Fibroblast of the aortic adventitia (primary cell): ENCODE data around the gene NHSL2. TPM values are rescaled to one million over a fixed set of nuclear protein-coding genes. Genes with fewer than 3 reads are reported as not detected.

Experiments
- DNase-seq: peaks from one replicate; pipeline ENCODE4 v3.0.0-alpha.2; 2010; ENCODE audit warnings: low read depth
- H3K4me3 ChIP-seq: 2 replicates; pipeline ENCODE4 v1.5.1; 2011; ENCODE audit warnings: low read depth, mild to moderate bottlenecking, control low read depth, low read length, moderate library complexity
- small RNA-seq: library from RNA; depleted of rRNA; stranded (forward); fragments of <200 nt; gene quantifications from one replicate; pipeline ENCODE3, GENCODE V24; 2012
- total RNA-seq: library from RNA; depleted of rRNA; stranded (reverse); fragments of >200 nt; gene quantifications from 2 replicates; pipeline ENCODE4 v1.2.3, GENCODE V29; 2012; ENCODE audit warnings: low replicate concordance
- TF ChIP-seq, protein P1 (sequence below): IDR thresholded peaks from 2 replicates; pipeline ENCODE4 v1.5.1; 2011; ENCODE audit warnings: mild to moderate bottlenecking, low read length, control low read depth, inconsistent platforms; ENCODE audit not compliant: insufficient read depth

NHSL2 gene
- total RNA-seq, 1 donor, result 6.8 TPM

DNA sequence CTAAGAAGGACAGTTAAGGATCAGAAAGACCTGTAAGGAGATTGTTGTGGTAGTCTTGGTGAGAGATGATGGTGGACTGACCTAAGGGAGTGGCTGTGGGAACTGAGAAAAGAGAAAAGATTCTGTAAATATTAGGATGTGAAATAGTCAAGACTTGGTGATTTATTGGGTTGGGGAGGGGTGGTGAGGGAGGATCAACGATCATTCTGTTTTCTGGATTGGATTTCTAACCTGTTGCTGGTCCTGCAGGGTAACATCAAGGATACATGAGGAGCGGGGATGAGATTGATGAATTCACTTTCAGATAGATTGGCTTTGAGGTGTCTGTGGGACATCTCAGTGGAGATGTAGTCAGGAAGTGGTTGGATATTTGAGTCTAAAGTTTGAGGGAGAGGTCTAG lies 272.3 kb downstream of the NHSL2 start:
- TF ChIP-seq, protein P1, sequence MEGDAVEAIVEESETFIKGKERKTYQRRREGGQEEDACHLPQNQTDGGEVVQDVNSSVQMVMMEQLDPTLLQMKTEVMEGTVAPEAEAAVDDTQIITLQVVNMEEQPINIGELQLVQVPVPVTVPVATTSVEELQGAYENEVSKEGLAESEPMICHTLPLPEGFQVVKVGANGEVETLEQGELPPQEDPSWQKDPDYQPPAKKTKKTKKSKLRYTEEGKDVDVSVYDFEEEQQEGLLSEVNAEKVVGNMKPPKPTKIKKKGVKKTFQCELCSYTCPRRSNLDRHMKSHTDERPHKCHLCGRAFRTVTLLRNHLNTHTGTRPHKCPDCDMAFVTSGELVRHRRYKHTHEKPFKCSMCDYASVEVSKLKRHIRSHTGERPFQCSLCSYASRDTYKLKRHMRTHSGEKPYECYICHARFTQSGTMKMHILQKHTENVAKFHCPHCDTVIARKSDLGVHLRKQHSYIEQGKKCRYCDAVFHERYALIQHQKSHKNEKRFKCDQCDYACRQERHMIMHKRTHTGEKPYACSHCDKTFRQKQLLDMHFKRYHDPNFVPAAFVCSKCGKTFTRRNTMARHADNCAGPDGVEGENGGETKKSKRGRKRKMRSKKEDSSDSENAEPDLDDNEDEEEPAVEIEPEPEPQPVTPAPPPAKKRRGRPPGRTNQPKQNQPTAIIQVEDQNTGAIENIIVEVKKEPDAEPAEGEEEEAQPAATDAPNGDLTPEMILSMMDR, result no peak
- no peak for DNase-seq
- H3K4me3 ChIP-seq, result peak overlapping the region; percentile 90

GRCh38 chrX:72201836-72202536 lies 291.3 kb downstream of the NHSL2 start:
- TF ChIP-seq, protein P1, result no peak
- DNase-seq, result peak; percentile 78
- no peak overlapping the region for H3K4me3 ChIP-seq

Small RNAs within 50 kb of the gene (small RNA-seq; reads per million reads assigned to genes)
- not detected for gene RNU6-1078P

Other genes starting within 250 kb of the NHSL2 start
- not detected in 2 replicates for gene CXorf49, start 192.6 kb upstream of the NHSL2 start, total RNA-seq
- gene CXorf49B, start 147.5 kb upstream of the NHSL2 start, total RNA-seq, result not detected in 2 replicates
- 2.3 and 4.3 TPM in 2 replicates for gene RTL5, start 221.1 kb downstream of the NHSL2 start, total RNA-seq